Measurements from ENCODE around the gene ETFDH. TPM values are rescaled to one million over a fixed set of nuclear protein-coding genes. Genes with fewer than 3 reads are reported as not detected.

Gene ETFDH
- total RNA-seq, 2 experiments from 2014 or later: 13.3 to 19.2 TPM

DNA sequence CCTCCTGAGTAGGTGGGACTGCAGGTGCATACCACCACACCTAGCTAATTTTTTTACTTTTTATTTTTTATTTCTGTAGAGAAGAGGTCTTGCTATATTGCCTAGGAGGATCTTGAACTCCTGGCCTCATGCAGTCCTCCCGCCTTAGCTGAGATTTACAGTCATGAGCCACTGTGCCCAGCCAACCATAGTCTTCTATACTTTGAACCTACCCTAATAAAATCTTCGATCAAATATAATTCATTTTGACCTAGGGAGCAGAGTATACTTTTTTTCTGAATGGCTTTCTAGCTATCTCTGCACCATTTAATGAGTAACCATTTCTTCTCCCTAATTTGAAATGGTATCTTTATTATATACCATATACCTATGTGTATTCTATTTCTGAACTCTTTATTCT, 6.7 kb downstream of the ETFDH start:
- intact Hi-C loops (cut with micrococcal nuclease; ENCODE audit: unreplicated experiment): no loop called here
- Histone ChIP-seq H3K4me1 (ENCODE audit: insufficient read depth, low read length, poor library complexity, severe bottlenecking) (no peaks in the 10 kb centered on the region), H3K27ac (ENCODE audit: low read depth, low read length, poor library complexity, severe bottlenecking) (no peak overlapping the region), H3K9me2 (ENCODE audit: insufficient read depth, low read length) (no peaks in the 10 kb centered on the region), H3K79me2 (ENCODE audit: insufficient read depth, low read depth, low read length) (peaks cover 4% of the 10 kb centered on the region; the same call in 1 of the 2 replicates), H3K4me3 (ENCODE audit: low read depth, low read length, poor library complexity, severe bottlenecking) (no peak overlapping the region), H3K4me2 (ENCODE audit: low read length) (no peak overlapping the region), H2AFZ (ENCODE audit: low read length) (no peak overlapping the region), H4K20me1 (ENCODE audit: insufficient read depth, low read length) (no peaks in the 10 kb centered on the region), H3K36me3 (ENCODE audit: insufficient read depth, low read length) (no peaks in the 10 kb centered on the region), H3K9me3 (ENCODE audit: low read length) (no peaks in the 10 kb centered on the region)
- ChIA-PET CTCF (ENCODE audit: unreplicated experiment) (no interaction called here), POLR2A (interaction anchor here (0.7 to 1.8 kb wide), 4 partner anchors 9 to 467 kb away, joined by 3 to 6 read pairs (median 4); no protein-coding TSS in a partner anchor)
- TF ChIP-seq EZH2phosphoT487 (IDR thresholded peaks at IDR 0.05; ENCODE audit: borderline replicate concordance, low read depth, low read length): no peak
- TF ChIP-seq, protein P1, sequence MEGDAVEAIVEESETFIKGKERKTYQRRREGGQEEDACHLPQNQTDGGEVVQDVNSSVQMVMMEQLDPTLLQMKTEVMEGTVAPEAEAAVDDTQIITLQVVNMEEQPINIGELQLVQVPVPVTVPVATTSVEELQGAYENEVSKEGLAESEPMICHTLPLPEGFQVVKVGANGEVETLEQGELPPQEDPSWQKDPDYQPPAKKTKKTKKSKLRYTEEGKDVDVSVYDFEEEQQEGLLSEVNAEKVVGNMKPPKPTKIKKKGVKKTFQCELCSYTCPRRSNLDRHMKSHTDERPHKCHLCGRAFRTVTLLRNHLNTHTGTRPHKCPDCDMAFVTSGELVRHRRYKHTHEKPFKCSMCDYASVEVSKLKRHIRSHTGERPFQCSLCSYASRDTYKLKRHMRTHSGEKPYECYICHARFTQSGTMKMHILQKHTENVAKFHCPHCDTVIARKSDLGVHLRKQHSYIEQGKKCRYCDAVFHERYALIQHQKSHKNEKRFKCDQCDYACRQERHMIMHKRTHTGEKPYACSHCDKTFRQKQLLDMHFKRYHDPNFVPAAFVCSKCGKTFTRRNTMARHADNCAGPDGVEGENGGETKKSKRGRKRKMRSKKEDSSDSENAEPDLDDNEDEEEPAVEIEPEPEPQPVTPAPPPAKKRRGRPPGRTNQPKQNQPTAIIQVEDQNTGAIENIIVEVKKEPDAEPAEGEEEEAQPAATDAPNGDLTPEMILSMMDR (conservative IDR thresholded peaks at IDR 0.05; ENCODE audit: low read length): no peak
- no TSS peak for BruUV-seq (replicated peaks)
- DNase-seq (ENCODE audit: low spot score): no peak

DNA sequence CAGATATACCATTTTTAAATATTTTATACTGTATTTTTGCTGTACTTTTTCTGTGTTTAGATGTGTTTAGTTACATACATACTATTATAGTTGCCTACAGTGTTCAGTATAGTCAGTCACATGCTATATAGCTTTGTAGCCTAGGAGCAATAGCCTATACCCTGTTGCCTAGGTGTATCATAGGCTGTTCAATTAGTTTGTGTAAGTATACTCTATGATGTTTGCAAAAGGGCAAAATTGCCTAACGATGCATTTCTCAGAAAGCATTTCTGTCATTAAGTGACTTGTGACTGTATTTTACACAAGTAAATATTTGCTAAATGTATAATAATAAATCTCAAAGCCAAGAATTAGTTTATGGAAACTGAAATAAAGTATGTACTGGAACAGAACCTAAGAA, 9.5 kb downstream of the ETFDH start:
- Histone ChIP-seq H2AFZ (ENCODE audit: low read length) (no peak overlapping the region), H3K27ac (ENCODE audit: low read depth, low read length, poor library complexity, severe bottlenecking) (no peak overlapping the region), H4K20me1 (ENCODE audit: insufficient read depth, low read length) (no peaks in the 10 kb centered on the region), H3K79me2 (ENCODE audit: insufficient read depth, low read depth, low read length) (no peaks in the 10 kb centered on the region), H3K4me3 (ENCODE audit: low read depth, low read length, poor library complexity, severe bottlenecking) (no peak overlapping the region), H3K9me2 (ENCODE audit: insufficient read depth, low read length) (no peaks in the 10 kb centered on the region), H3K9me3 (ENCODE audit: low read length) (no peaks in the 10 kb centered on the region), H3K4me2 (ENCODE audit: low read length) (no peak overlapping the region), H3K36me3 (ENCODE audit: insufficient read depth, low read length) (no peaks in the 10 kb centered on the region), H3K4me1 (ENCODE audit: insufficient read depth, low read length, poor library complexity, severe bottlenecking) (no peaks in the 10 kb centered on the region)
- no TSS peak for BruUV-seq (replicated peaks)
- no peak for DNase-seq (ENCODE audit: low spot score)
- ChIA-PET CTCF (ENCODE audit: unreplicated experiment) (no interaction called here), POLR2A (interaction anchor here (0.5 to 1.3 kb wide), 7 partner anchors 18 to 465 kb away, joined by 3 to 8 read pairs (median 3); no protein-coding TSS in a partner anchor)
- intact Hi-C loops (cut with micrococcal nuclease; ENCODE audit: unreplicated experiment): no loop called here
- TF ChIP-seq, protein P1 (conservative IDR thresholded peaks at IDR 0.05; ENCODE audit: low read length): no peak
- no peak for TF ChIP-seq EZH2phosphoT487 (IDR thresholded peaks at IDR 0.05; ENCODE audit: borderline replicate concordance, low read depth, low read length)

DNA sequence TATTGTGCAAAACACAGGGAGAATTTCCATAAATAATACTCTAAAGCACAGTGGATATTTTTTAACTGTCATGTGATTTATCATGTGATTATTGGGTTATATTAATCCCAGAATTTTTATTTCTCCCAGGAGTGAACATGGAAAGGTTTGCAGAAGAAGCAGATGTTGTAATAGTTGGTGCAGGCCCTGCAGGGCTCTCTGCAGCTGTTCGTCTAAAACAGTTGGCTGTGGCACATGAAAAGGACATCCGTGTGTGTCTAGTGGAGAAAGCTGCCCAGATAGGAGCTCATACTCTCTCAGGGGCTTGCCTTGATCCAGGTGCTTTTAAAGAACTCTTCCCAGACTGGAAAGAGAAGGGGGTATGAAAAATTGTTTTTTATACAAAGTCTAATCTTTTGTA, 10.0 kb downstream of the ETFDH start:
- TF ChIP-seq, protein P1 (conservative IDR thresholded peaks at IDR 0.05; ENCODE audit: low read length): no peak
- TF ChIP-seq EZH2phosphoT487 (IDR thresholded peaks at IDR 0.05; ENCODE audit: borderline replicate concordance, low read depth, low read length): no peak
- Histone ChIP-seq H4K20me1 (ENCODE audit: insufficient read depth, low read length) (no peaks in the 10 kb centered on the region), H3K4me3 (ENCODE audit: low read depth, low read length, poor library complexity, severe bottlenecking) (no peak overlapping the region), H3K36me3 (ENCODE audit: insufficient read depth, low read length) (no peaks in the 10 kb centered on the region), H2AFZ (ENCODE audit: low read length) (no peak overlapping the region), H3K27ac (ENCODE audit: low read depth, low read length, poor library complexity, severe bottlenecking) (no peak overlapping the region), H3K9me2 (ENCODE audit: insufficient read depth, low read length) (no peaks in the 10 kb centered on the region), H3K4me1 (ENCODE audit: insufficient read depth, low read length, poor library complexity, severe bottlenecking) (no peaks in the 10 kb centered on the region), H3K4me2 (ENCODE audit: low read length) (no peak overlapping the region), H3K9me3 (ENCODE audit: low read length) (no peaks in the 10 kb centered on the region), H3K79me2 (ENCODE audit: insufficient read depth, low read depth, low read length) (no peaks in the 10 kb centered on the region)
- ChIA-PET CTCF (ENCODE audit: unreplicated experiment) (no interaction called here), POLR2A (interaction anchor here (0.7 to 1.1 kb wide), 3 partner anchors 21 to 28 kb away, joined by 3 to 4 read pairs (median 3); no protein-coding TSS in a partner anchor)
- no TSS peak for BruUV-seq (replicated peaks)
- intact Hi-C loops (cut with micrococcal nuclease; ENCODE audit: unreplicated experiment): no loop called here
- no peak for DNase-seq (ENCODE audit: low spot score)

Measured in OCI-LY7 (cell line).